ENCODE data around the gene MRPL21. TPM values are rescaled to one million over a fixed set of nuclear protein-coding genes. Genes with fewer than 3 reads are reported as not detected.

MRPL21 gene
- total RNA-seq, 2 donors from 2014 or later, result 63.8 to 64.9 TPM

DNA sequence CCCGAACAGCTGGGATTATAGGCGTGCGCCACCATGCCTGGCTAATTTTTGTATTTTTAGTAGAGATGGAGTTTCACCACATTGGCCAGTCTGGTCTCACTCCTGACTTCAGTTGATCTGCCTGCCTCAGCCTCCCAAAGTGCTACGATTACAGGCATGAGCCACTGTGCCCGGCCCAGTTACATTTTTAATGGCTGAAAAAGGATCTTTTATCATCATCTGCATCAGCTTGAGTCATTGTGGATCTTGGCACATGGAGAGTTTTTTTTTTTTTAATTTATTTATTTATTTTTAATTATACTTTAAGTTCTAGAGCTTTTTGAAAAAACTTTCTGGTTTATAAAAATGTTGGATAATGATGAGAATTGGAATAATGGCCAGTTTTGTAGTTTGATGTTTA, 8.6 kb upstream of the MRPL21 start:
- Histone ChIP-seq H3K27ac (ENCODE audit: low read depth, low read length) (no peak overlapping the region), H3K9me3 (ENCODE audit: control insufficient read depth, low read length) (no peaks in the 10 kb centered on the region), H3K4me3 (ENCODE audit: low read length) (no peak overlapping the region), H3K4me1 (ENCODE audit: control insufficient read depth, insufficient read depth, low read length) (no peaks in the 10 kb centered on the region), H3K27me3 (ENCODE audit: control insufficient read depth, insufficient read depth, low read length, poor library complexity, severe bottlenecking) (no peaks in the 10 kb centered on the region), H3K9ac (ENCODE audit: extremely low read depth, low read length, poor library complexity, severe bottlenecking) (no peak overlapping the region), H3K36me3 (ENCODE audit: control insufficient read depth, insufficient read depth, low read length) (peaks cover 79% of the 10 kb centered on the region)
- Mint-ChIP-seq H3K36me3 (ENCODE audit: low read depth) (peaks cover 72% of the 10 kb centered on the region), H3K4me3 (no peak overlapping the region), H3K4me1 (no peaks in the 10 kb centered on the region), H3K27ac (no peak overlapping the region), H3K27me3 (ENCODE audit: insufficient read depth) (no peaks in the 10 kb centered on the region), H3K9me3 (no peaks in the 10 kb centered on the region)
- WGBS, 2 experiments (ENCODE audit: insufficient coverage in 1 of 2, insufficient read length in 1 of 2), result 88 to 100% methylated on average over 1 to 5 of the region's 5 CpGs
- no peak for DNase-seq
- TF ChIP-seq, protein P1, sequence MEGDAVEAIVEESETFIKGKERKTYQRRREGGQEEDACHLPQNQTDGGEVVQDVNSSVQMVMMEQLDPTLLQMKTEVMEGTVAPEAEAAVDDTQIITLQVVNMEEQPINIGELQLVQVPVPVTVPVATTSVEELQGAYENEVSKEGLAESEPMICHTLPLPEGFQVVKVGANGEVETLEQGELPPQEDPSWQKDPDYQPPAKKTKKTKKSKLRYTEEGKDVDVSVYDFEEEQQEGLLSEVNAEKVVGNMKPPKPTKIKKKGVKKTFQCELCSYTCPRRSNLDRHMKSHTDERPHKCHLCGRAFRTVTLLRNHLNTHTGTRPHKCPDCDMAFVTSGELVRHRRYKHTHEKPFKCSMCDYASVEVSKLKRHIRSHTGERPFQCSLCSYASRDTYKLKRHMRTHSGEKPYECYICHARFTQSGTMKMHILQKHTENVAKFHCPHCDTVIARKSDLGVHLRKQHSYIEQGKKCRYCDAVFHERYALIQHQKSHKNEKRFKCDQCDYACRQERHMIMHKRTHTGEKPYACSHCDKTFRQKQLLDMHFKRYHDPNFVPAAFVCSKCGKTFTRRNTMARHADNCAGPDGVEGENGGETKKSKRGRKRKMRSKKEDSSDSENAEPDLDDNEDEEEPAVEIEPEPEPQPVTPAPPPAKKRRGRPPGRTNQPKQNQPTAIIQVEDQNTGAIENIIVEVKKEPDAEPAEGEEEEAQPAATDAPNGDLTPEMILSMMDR (conservative IDR thresholded peaks at IDR 0.05), result no peak

DNA sequence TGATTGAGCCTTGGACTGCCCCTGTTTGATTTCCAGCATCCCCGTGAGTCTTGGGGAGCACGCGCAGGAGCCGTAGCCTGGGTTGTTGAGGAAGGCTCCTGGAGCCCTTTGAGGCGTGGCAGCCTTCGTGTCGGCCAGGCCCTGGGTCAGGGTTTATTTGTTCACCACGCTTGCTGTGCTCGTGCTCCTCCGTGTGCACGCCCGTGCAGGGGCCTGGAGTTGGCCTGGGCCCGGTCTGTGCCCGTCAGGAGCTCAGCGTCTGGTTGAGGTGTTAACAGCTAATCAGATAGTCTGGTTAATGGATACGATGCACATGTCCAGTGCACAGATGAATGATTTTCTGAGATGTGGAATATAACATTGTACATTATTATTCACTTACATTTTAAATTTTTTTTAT, 8.1 kb upstream of the MRPL21 start:
- Histone ChIP-seq H3K27me3 (ENCODE audit: control insufficient read depth, insufficient read depth, low read length, poor library complexity, severe bottlenecking) (no peaks in the 10 kb centered on the region), H3K4me1 (ENCODE audit: control insufficient read depth, insufficient read depth, low read length) (no peaks in the 10 kb centered on the region), H3K36me3 (ENCODE audit: control insufficient read depth, insufficient read depth, low read length) (peaks cover 82% of the 10 kb centered on the region), H3K9me3 (ENCODE audit: control insufficient read depth, low read length) (no peaks in the 10 kb centered on the region), H3K4me3 (ENCODE audit: low read length) (no peak overlapping the region), H3K9ac (ENCODE audit: extremely low read depth, low read length, poor library complexity, severe bottlenecking) (no peak overlapping the region), H3K27ac (ENCODE audit: low read depth, low read length) (no peak overlapping the region)
- H3K36me3 Mint-ChIP-seq (ENCODE audit: low read depth), result peaks cover 70% of the 10 kb centered on the region
- TF ChIP-seq, protein P1 (conservative IDR thresholded peaks at IDR 0.05), result no peak
- H3K27me3 Mint-ChIP-seq (ENCODE audit: insufficient read depth), result no peaks in the 10 kb centered on the region
- no peaks in the 10 kb centered on the region for H3K4me1 Mint-ChIP-seq
- H3K4me3 Mint-ChIP-seq, result no peak overlapping the region
- H3K27ac Mint-ChIP-seq, result no peak overlapping the region
- H3K9me3 Mint-ChIP-seq, result no peaks in the 10 kb centered on the region
- DNase-seq, result no peak
- WGBS, 2 experiments (ENCODE audit: insufficient coverage in 1 of 2, insufficient read length in 1 of 2), result 96 to 99% methylated on average over 14 to 15 of the region's 16 CpGs

DNA sequence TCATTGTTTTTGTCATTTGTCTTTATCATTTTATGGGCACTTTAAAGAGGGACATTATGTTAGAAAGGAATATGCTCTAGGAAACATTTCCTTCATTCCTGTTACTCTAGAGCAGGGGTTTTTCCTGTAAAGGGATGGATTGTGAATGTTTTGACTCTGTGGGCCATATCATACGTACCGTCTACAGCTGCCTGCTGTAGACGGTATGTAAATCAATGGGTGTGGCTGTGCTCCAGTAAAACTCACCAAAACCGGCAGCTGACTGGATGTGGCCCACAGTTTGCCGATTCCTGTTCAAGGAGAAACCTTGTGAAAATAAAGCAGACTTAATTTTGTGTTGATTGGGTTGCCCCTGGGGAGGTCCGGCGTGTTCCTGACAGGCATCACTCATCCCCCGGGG, 7.3 kb upstream of the MRPL21 start:
- no peak for DNase-seq
- Mint-ChIP-seq H3K4me3 (no peak overlapping the region), H3K36me3 (ENCODE audit: low read depth) (peaks cover 66% of the 10 kb centered on the region), H3K9me3 (no peaks in the 10 kb centered on the region), H3K27me3 (ENCODE audit: insufficient read depth) (no peaks in the 10 kb centered on the region), H3K4me1 (no peaks in the 10 kb centered on the region), H3K27ac (no peak overlapping the region)
- TF ChIP-seq, protein P1 (conservative IDR thresholded peaks at IDR 0.05), result no peak
- no peaks in the 10 kb centered on the region for H3K27me3 ChIP-seq (ENCODE audit: control insufficient read depth, insufficient read depth, low read length, poor library complexity, severe bottlenecking)
- no peaks in the 10 kb centered on the region for H3K9me3 ChIP-seq (ENCODE audit: control insufficient read depth, low read length)
- H3K4me3 ChIP-seq (ENCODE audit: low read length), result no peak overlapping the region
- no peak overlapping the region for H3K9ac ChIP-seq (ENCODE audit: extremely low read depth, low read length, poor library complexity, severe bottlenecking)
- no peak overlapping the region for H3K27ac ChIP-seq (ENCODE audit: low read depth, low read length)
- H3K36me3 ChIP-seq (ENCODE audit: control insufficient read depth, insufficient read depth, low read length), result peaks cover 76% of the 10 kb centered on the region
- H3K4me1 ChIP-seq (ENCODE audit: control insufficient read depth, insufficient read depth, low read length), result no peaks in the 10 kb centered on the region
- WGBS, 2 experiments (ENCODE audit: insufficient coverage in 1 of 2, insufficient read length in 1 of 2), result 78 to 84% methylated on average over 6 to 8 of the region's 8 CpGs
